Stimulated activated CD4-positive, alpha-beta T cell treated with anti-CD3 and anti-CD28 coated beads, Interleukin-2, amount 100 ng/mL, for 48 hours (primary cell): ENCODE results near the gene CDC6.

ENCODE experiments used
- DNase-seq, 2 donors: peaks; one replicate each; pipeline ENCODE4 v3.0.0-alpha.2; 2020

CDC6 gene, protein sequence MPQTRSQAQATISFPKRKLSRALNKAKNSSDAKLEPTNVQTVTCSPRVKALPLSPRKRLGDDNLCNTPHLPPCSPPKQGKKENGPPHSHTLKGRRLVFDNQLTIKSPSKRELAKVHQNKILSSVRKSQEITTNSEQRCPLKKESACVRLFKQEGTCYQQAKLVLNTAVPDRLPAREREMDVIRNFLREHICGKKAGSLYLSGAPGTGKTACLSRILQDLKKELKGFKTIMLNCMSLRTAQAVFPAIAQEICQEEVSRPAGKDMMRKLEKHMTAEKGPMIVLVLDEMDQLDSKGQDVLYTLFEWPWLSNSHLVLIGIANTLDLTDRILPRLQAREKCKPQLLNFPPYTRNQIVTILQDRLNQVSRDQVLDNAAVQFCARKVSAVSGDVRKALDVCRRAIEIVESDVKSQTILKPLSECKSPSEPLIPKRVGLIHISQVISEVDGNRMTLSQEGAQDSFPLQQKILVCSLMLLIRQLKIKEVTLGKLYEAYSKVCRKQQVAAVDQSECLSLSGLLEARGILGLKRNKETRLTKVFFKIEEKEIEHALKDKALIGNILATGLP

DNA sequence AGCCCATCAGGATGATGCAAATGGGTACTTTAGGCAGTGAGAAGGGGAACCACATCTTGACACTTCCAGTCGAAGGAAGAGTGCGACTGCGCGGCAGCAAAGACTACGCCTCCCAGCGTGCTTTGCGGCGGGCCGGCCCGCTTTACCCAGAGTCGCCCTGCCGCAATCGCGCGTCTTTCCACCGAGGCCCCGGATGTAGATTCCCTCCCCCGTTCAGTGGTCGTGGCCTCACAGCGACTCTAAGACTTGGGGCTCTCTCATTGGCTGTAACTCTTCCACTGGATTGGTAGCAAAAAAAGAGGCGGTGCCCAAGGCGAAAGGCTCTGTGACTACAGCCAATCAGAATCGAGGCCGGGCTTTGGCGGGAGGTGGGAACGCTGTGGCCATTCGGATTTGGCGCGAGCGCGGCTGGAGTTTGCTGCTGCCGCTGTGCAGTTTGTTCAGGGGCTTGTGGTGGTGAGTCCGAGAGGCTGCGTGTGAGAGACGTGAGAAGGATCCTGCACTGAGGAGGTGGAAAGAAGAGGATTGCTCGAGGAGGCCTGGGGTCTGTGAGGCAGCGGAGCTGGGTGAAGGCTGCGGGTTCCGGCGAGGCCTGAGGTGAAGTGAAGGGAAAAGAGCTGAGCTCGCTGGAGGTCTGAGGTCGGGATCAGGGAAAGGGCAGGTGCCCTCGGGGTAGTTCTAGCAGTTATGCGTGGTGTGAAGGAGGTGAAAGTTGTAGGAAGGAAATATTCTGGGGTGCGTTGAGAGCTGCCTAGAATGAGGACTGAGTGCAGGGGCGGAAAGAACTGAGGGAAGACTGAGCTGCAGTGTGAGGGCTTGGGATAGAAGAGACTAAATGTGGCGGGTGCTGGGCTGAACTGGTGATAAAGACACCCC lies at the start of gene CDC6:
TSS of gene CDC6 (plus strand) at position 386 of the 876 bp plus-strand sequence. CDS start 1,542 bp downstream, outside the sequence.
- DNase-seq = peak; percentile 97 to 98

DNA sequence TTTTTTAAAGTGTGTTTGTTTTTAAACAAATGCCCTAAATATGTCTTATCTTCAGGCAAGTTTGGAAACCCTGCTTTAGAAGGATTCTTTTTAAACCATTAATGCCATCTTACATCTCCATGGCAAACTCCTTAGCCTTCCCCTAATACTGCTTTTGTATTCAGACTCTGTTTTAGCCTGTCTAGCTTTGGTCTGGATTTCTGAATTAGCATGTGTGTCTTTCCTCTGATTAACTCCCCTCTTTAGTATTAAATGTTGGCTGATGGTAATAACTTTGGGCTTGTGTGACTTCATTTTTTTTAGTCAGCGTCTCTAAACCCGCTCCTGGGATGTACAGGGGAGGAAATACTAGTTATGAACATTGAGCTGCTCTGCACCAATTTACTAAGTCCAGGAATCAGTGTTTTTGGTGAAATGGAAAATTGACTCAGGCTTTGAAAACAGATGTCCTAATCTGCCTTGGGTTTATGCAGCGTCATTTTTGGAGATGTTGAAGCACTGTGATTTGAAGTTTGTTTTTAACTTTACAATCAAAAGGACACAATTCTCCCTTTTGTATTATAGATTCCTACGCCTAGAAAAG lies 46.3 kb upstream of the CDC6 start:
- no peak for DNase-seq

DNA sequence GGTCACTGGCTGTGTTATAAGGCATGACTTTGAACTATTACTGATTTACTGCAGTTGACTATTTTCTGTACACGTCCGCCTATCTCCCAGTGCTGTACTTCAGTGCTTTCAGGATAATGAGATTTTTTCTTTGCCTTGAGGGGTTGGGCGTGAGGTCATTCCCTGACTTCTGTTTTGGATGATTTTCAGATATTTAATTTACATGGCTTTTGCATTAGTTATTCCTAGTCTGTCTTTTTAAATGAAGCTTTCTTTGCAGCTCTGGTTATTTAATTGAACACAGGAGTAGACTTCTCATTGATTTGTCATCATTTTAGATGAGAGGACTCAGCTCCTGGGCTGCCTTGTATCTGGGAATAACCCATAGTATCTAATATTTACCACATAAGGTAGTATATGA lies 44.9 kb upstream of the CDC6 start:
- DNase-seq = no peak

DNA sequence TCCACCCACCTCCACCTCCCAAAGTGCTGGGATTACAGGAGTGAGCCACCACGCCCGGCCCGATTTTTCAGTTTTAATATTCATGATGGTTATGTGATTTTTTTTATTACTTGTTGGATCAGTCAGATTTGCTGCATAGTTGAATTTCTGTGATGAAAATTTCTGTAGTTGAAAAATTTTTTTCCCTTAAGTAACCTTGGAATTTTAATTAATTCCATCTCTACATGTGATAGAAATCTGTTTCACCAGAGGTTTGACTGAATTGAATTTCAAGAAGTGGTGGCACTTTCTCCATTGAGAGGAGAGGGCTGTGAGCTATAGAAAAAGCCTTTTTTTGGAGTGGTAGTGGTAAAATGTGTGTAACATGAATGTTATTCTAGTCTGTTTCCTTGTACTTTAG lies 43.9 kb upstream of the CDC6 start:
- DNase-seq = no peak

DNA sequence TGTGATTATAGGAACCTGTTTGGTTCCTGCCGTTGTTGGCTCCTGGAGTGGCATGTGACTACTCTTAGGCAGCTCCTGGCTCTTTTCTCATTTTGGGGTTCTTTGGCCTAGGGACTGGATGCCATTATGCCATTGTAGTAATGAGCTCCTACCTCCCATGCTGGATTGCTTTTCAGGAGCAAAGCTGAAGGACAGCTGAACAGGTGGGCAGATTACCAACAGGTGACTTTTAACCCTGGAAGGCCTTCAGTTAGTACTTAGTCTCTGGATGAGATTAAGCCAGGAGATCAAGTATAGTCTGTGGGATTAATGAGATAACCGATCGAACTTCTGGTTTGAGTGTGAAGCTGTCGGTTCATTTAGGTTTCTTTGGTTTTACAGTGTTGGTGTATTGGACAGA lies 43.4 kb upstream of the CDC6 start:
- DNase-seq = no peak

DNA sequence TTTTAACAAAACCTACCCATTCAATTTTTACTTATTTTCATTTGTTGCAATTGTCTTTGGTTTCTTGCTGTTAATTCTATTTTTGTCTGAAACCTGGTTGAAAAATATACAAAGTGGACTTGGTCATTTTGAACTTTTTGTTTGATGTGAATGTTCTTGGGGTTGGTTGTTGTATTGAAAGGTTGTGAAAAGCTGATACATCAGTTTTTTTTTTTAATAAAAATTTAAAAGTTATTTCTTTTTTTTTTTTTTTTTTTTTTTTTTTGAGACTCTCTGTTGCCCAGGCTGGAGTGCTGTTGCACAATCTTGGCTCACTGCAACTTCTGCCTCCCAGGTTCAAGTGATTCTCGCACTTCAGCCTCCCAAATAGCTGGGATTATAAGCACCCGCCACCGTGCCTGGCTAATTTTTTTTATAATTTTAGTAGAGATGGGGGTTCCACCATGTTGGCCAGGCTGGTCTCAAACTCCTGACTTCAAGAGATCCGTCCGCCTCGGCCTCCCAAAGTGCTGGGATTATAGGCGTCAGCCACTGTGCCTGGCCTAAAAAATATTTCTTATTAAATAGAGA lies 39.7 kb upstream of the CDC6 start:
- DNase-seq = no peak

DNA sequence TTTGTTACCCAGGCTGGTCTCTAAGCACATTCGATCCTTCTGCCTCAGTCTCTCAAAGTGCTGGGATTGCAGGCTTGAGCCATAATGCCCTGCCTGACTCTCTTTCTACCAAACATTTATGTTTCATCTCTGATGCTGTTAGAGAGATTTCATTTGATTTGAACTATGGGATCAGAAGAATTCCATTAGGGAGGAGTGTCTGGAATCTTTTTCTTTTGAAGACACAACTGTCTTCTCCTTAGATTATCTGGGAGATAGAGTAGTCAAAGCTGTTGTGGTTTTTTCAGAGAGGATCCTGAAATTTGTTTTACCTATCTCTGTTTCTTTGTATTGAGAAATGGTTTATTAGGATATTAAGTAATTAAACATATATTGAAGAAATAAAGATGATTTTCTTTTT lies 39.2 kb upstream of the CDC6 start:
- no peak for DNase-seq

DNA sequence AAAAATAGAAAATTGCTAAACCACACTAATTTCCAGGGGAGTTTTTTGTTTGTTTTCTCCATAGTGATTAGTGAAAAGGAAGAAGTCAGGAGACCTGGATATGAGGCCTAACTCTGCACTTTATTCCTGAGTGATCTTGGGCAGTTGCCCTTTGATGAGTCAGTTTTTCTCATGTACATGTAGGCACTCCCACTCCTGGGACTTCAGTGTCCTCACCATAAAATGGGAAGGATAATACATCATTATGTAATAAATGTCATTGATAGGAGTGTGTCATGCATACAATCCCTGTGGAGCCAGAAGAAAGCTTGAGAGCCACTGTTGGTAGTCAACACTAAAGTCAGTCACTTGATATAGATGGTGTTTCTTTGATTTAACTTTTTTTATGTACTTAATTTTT lies 36.1 kb upstream of the CDC6 start:
- no peak for DNase-seq

DNA sequence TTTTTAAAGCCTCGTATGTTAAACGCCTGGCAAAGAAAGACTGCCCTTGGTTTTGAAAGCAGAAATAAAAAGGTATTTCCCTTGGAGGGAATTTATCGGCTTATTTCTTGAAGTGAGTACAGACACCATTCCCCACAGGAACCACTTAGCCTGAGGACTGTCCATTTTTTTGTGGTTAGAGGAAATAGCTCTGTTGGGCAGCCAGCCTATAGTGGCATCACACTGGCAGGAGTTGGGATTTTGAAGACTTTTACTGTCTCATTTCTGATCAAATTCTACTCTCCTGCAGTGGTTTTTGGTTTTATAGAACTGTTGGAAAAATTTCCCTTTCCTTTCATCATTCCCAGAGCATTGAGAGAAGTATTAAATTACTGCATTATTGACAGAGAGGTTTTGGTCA lies 34.1 kb upstream of the CDC6 start:
- DNase-seq = no peak

DNA sequence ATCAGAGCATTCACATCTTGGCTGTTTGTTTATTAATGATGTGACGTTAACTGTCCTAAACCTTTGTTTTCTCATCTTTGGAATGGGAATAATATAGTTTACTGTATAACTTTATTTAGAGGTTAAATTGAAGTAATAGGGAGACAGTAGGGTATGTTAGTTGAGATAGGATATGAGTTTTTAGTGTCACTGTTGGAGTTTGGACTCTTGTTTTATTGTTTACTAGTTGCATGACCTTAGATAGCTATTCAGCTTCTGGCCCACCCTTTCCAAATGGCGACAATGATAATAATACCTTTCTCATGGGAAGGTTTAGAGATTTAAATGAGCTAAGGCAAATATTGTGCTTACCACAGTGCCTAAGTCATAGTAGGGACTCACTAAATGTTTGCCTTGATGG lies 28.2 kb upstream of the CDC6 start:
- no peak for DNase-seq

DNA sequence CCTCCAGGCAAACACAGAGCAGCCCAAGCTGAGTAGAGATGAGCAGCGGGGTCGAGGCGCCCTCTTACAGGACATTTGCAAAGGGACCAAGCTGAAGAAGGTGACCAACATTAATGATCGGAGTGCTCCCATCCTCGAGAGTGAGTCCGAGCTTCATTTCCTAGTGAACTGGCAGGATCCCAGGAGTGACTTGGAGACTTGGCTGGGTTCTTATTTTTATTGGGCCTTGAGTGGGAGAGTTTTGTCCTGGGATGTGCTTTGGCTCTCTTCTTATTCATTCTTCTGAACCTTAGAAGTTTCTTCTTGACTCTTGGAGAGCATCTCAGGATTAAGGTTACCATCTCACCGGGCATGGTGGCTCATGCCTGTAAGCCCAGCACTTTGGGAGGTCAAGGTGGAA lies 27.2 kb upstream of the CDC6 start:
- no peak for DNase-seq

DNA sequence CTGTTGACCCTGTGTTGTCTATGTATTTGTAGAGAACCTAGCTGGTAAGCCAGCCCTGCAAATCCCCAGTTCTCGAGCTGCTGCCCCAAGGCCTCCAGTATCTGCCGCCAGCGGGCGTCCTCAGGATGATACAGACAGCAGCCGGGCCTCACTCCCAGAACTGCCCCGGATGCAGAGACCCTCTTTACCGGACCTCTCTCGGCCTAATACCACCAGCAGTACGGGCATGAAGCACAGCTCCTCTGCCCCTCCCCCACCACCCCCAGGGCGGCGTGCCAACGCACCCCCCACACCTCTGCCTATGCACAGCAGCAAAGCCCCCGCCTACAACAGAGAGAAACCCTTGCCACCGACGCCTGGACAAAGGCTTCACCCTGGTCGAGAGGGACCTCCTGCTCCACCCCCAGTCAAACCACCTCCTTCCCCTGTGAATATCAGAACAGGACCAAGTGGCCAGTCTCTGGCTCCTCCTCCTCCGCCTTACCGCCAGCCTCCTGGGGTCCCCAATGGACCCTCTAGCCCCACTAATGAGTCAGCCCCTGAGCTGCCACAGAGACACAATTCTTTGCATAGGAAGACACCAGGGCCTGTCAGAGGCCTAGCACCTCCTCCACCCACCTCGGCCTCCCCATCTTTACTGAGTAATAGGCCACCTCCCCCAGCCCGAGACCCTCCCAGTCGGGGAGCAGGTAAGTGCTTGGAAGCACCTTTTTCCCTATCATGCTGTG lies 23.1 kb upstream of the CDC6 start:
- DNase-seq = no peak

DNA sequence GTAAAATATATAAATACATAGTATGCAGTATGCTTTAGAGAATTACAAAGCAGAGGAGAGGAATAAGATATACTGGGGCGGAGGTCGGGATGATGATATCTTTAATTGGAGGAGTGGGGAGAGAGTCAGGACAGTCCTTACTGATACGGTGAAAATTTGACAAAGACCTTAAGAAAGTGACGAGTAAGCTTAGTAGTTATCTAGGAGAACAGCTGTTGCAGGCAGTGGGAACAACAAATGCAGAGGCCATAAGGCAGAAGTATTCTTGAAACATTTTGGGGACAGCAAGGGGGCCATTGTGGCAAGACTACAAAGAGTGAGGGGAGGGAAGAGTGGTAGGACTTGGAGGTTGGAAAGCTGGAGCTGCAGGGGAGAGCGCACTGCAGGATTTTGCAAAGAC lies 22.3 kb upstream of the CDC6 start:
- DNase-seq = no peak

DNA sequence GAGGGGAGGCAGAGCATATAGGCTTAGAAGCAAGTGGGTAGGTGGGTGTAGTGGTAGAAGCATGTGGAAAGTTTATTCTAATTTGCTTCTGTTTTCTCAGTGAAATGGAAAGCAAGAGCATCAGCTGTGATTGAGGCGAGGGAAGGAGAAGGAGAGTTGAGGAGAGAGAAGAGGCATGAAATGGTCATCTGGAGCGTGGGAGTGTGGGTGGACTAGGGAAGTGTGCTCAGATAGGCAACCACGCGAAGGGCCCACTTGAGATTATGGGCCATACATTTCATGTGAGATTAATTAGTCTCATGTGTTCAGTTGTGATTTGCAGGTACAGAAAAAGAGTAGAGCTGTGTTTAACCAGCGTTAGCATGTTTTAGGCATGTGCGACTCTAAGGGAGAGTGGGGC lies 20.8 kb upstream of the CDC6 start:
- no peak for DNase-seq

DNA sequence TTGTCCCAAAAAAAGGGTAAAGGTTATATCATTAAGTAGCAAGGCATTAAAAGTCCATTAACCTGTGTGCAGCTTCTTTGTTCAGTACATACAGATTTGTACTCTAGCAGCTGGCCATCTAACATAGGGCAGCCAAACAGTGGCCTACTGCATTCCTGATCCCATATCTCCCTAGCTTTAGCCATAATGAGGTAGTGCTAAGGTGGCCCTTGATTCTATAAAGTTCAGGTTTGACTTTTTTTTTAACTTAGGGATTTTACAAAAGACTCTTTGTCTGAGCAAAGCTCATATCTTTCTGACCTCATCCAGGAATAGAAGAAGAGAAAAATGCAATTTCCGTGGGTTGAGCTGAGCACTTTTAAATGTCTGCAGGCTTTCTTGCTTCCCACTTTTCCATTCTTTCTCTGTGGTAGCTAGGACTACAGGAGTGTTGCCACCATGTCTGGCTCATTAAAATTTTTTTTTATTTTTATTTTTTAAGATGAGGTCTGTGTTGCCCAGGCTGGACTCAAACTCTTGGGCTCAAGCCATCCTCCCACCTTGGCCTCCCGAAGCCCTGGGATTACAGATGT lies 19.5 kb upstream of the CDC6 start:
- no peak for DNase-seq

DNA sequence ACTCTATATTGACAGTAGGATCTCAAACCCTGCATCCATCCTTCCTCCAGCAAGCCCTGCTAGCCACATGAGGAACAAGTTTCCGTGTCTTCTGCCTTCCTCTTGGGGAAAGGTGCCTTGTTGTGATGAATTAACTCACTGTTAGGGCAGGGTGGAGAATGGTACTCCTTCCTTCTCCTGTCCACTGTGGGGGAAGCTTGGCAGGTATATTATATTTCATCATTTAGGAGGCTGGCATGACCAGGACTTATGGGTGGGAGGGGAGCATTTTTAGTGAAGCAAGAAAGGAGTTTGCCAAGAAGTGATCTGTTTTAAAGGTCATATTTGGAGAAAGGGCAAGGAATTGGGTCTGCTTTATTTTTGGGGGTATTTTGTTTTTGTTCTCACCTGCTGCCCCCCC lies 9.3 kb upstream of the CDC6 start:
- no peak for DNase-seq

DNA sequence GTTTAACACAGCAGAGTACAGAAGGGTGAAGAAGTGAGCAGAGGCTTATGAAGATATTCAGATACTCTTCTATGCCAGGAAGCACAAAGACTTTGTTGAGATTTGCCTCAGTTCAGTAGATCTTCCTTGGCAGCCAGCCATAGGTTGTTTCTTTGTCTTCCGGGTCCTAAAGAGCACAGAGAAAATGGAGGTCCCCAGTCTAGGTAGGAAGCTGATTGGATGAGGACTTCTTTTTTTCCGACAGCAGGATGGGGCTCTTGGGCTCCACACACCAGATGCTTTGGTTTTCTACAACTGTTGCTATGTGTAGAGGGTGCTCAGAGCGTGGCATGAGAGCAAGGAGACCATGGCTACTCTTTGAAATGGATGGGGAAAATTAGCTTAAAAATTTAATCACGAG lies 8.3 kb upstream of the CDC6 start:
- DNase-seq = no peak

DNA sequence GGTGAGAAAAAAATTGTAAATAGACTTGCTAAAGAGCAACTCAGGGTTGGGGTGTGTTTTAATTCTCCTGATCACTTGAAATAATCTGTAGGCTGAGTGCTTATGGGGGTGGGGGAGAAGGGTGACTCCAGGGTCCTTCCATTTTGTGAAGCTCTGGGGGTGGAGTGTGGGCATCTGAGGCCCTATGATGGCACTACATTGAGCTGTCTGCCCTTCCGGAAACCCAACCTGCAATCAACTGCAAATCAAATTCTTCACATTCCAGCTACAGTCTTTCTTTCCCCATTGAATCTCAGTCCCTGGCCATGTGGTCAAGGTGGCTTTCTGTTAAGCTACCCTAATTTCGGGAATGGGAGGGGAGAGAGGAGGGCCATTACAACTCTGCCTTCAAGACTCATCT lies 6.0 kb upstream of the CDC6 start:
- DNase-seq = no peak

DNA sequence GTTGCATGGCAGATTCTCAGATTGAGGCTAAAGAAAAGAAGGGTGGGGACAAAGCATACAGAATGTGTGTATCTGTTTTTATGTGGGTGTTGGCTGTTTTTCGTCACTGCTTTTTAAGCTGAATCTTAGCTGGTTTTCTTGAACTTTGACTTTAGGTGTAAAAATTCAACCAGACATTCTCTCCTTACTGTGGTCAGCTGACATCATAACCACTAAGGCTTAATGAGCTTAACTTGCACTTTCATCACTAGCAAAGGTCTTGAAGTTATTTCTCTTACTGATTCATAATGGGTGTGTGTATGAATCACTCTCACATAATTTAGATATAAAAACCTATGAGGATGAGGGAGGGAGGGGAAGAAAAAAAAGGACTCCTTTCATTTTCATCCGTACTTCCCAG lies 4.0 kb upstream of the CDC6 start:
- DNase-seq = no peak

DNA sequence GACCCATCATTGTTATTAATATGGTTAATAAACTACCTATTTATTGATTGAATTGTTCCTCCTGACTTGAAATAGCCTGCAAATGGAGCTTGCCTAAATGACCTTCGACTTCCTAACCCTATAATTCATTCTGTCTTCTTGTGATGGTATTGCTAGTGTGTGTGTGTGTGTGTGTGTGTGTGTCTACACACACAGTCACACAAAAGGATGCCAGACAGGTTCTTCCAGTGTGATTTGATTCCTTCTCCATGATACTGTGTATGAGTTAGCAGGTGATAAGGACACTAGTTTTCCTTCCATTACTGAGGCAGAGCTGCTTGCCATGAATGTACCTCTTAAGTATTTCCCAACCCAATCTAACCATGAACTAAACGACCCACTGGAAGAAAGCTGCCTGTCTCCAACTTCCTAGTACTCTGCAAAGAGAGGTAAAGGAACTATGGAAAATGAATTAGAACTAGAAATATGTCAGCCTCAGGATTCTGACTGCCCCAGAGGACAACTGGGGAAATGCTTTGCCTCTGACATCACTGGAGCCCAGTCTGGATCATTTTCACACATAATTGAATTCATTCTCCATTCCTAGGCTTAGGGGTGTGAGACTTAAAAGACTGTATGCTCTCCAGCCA lies 3.5 kb upstream of the CDC6 start:
- no peak for DNase-seq

DNA sequence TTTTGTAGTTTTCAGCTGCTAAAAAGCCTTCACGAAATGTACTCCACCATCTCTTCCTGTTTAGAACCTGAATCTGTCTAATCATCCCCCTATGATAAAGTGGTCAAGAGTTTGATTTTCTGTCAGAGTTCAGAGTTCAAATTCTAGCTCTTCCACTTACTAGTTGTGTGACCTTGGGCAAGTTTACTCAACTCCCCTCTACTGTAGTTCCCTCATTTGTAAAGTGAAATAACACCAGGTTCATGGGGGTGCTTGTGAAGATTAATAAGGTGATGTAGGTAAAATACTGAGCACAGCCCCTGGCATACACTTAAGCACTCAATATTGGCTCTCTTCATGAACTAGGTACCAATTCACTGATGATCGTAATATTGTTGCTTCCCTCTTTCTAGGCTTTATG lies 1.2 kb upstream of the CDC6 start:
- DNase-seq = no peak

DNA sequence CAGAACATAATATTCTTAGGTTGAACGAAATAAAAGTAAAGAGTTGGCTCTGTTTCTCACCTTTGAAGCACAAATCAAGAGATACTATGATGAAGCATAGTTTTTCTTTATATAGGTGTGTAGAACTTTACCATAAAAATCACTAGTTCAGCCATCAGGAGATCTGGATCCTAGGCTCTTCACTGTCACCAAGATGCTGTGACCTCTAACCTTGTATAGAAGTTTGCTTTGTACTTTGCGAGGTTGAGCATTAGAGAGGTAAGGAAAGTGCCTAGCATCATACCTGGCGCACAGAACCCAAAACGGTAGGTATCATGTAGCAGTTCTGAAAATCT lies 553 bp upstream of the CDC6 start:
- no peak for DNase-seq
